K562 (cell line): ENCODE results near the gene FGR. TPM values are rescaled to one million over a fixed set of nuclear protein-coding genes. Genes with fewer than 3 reads are reported as not detected.

Experiments used
- CHD4 ChIP-seq: fragments of 200-600 bp; sonication (generic); IDR thresholded peaks from 3 replicates; pipeline ENCODE4 v1.6.1; 2012; ENCODE audit warnings: low read depth, mild to moderate bottlenecking, mixed read lengths, low read length, inconsistent platforms; ENCODE audit not compliant: insufficient read depth, insufficient replicate concordance, poor library complexity, severe bottlenecking
- JUN ChIP-seq, 2 experiments: sonication (generic) in 1 of 2; formaldehyde crosslinking in 1 of 2; IDR thresholded peaks; 2 replicates each; pipeline versions ENCODE4 v1.6.1 to v1.8.0; 2012 to 2022; ENCODE audit warnings: borderline replicate concordance in 2 of 2, mild to moderate bottlenecking in 2 of 2, improper control_type of control experiment in 1 of 2, low read depth in 1 of 2, low read length in 1 of 2, missing genetic modification reagents in 1 of 2
- NCOA6 ChIP-seq: fragments of 450-650 bp; IDR thresholded peaks from 2 replicates; pipeline ENCODE4 v1.6.1; 2017; ENCODE audit warnings: mild to moderate bottlenecking
- POLR3G ChIP-seq: IDR thresholded peaks from 2 replicates; pipeline ENCODE4 v1.6.1; 2011; ENCODE audit not compliant: insufficient read length, insufficient replicate concordance; ENCODE audit errors: extremely low read depth
- PTBP1 ChIP-seq: fragments of 200-400 bp; formaldehyde crosslinking; IDR thresholded peaks from 2 replicates; pipeline ENCODE4 v1.6.1; 2017; ENCODE audit warnings: low read depth, low read length
- PTTG1 ChIP-seq: fragments of 450-650 bp; IDR thresholded peaks from 2 replicates; pipeline ENCODE4 v1.6.1; 2016; ENCODE audit warnings: low read depth, mild to moderate bottlenecking, missing genetic modification characterization, missing compliant biosample characterization
- RBM39 ChIP-seq: fragments of 200-400 bp; formaldehyde crosslinking; optimal IDR thresholded peaks from 2 replicates; pipeline ENCODE3; 2018; ENCODE audit warnings: low read depth, low read length
- RFX5 ChIP-seq: IDR thresholded peaks from 2 replicates; pipeline ENCODE4 v1.6.1; 2011; ENCODE audit warnings: low read depth, mild to moderate bottlenecking, improper control_type of control experiment, low read length
- SOX6 ChIP-seq: fragments of 450-650 bp; IDR thresholded peaks from 2 replicates; pipeline ENCODE4 v1.6.1; 2014; ENCODE audit warnings: mild to moderate bottlenecking
- polyA plus RNA-seq, 8 experiments: library from polyadenylated mRNA; depleted of rRNA in 4 of 8; stranded (reverse) in 5 of 8; unstranded in 3 of 8; fragments of >200 nt; fragmentation: Nextera tagmentation in 2 of 8; fragmentation: Illumina TruSeq in 1 of 8; extraction: Ambion mirVana in 2 of 8; extraction: Trizol in 1 of 8; gene quantifications; 2 replicates each; pipeline versions ENCODE4 v1.2.1 to v1.2.3, GENCODE V29; 2011 to 2014; ENCODE audit warnings: inconsistent platforms in 1 of 8, missing spikeins in 1 of 8
- total RNA-seq, 7 experiments: library from RNA; depleted of rRNA in 6 of 7; stranded (reverse); fragments of >200 nt in 6 of 7; fragmentation: Illumina TruSeq in 2 of 7; extraction: Trizol in 2 of 7; gene quantifications; 2 replicates each; pipeline versions ENCODE4 v1.2.1 to v1.2.3, GENCODE V29; 2011 to 2021; ENCODE audit warnings: low replicate concordance in 1 of 7
- TF ChIP-seq, protein P1 (sequence below), 2 experiments: fragments of 450-650 bp; IDR thresholded peaks; 2 replicates each; pipeline ENCODE4 v1.6.1; 2016; ENCODE audit warnings: mild to moderate bottlenecking in 2 of 2, borderline replicate concordance in 1 of 2, low read depth in 1 of 2, moderate library complexity in 1 of 2
- TF ChIP-seq, protein P2 (sequence below): IDR thresholded peaks from 3 replicates; pipeline ENCODE4 v1.6.1; 2011; ENCODE audit warnings: borderline replicate concordance, mild to moderate bottlenecking; ENCODE audit not compliant: insufficient read length, insufficient read depth
- TF ChIP-seq, protein P3 (sequence below): sonication (generic); formaldehyde crosslinking; IDR thresholded peaks from 2 replicates; pipeline ENCODE4 v1.8.0; 2023; ENCODE audit warnings: missing genetic modification reagents, mild to moderate bottlenecking, borderline replicate concordance

Gene FGR
- total and polyA plus RNA-seq, 9 of the 15 experiments (the other 6 are each of a cell fraction or from before 2014, with no cell fraction given) = 0.04 to 0.11 TPM; not detected in 7

DNA sequence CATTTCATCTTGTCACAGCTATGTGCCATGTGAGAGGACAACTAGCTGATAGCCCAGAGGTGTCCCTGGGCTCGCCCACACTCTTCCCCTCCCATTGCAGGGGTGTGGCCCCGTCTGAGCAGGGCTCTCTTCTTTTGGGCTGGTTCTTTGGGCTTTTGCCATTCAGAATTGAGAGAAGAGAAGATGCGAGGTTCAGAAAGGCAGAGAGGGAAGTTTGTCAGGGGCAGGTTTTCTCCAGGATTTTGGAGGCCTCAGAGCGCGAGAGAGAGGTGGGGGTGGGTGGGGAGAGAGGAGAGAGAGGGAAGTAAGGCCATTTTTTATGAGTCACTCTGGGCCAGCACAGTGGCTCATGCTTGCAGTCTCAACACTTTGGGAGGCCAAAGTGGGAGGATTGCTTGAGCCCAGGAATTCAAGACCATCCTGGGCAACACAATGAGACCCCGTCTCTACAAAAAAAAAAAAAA is 31.8 kb upstream of the FGR start (continued):
- TF ChIP-seq, protein P1, sequence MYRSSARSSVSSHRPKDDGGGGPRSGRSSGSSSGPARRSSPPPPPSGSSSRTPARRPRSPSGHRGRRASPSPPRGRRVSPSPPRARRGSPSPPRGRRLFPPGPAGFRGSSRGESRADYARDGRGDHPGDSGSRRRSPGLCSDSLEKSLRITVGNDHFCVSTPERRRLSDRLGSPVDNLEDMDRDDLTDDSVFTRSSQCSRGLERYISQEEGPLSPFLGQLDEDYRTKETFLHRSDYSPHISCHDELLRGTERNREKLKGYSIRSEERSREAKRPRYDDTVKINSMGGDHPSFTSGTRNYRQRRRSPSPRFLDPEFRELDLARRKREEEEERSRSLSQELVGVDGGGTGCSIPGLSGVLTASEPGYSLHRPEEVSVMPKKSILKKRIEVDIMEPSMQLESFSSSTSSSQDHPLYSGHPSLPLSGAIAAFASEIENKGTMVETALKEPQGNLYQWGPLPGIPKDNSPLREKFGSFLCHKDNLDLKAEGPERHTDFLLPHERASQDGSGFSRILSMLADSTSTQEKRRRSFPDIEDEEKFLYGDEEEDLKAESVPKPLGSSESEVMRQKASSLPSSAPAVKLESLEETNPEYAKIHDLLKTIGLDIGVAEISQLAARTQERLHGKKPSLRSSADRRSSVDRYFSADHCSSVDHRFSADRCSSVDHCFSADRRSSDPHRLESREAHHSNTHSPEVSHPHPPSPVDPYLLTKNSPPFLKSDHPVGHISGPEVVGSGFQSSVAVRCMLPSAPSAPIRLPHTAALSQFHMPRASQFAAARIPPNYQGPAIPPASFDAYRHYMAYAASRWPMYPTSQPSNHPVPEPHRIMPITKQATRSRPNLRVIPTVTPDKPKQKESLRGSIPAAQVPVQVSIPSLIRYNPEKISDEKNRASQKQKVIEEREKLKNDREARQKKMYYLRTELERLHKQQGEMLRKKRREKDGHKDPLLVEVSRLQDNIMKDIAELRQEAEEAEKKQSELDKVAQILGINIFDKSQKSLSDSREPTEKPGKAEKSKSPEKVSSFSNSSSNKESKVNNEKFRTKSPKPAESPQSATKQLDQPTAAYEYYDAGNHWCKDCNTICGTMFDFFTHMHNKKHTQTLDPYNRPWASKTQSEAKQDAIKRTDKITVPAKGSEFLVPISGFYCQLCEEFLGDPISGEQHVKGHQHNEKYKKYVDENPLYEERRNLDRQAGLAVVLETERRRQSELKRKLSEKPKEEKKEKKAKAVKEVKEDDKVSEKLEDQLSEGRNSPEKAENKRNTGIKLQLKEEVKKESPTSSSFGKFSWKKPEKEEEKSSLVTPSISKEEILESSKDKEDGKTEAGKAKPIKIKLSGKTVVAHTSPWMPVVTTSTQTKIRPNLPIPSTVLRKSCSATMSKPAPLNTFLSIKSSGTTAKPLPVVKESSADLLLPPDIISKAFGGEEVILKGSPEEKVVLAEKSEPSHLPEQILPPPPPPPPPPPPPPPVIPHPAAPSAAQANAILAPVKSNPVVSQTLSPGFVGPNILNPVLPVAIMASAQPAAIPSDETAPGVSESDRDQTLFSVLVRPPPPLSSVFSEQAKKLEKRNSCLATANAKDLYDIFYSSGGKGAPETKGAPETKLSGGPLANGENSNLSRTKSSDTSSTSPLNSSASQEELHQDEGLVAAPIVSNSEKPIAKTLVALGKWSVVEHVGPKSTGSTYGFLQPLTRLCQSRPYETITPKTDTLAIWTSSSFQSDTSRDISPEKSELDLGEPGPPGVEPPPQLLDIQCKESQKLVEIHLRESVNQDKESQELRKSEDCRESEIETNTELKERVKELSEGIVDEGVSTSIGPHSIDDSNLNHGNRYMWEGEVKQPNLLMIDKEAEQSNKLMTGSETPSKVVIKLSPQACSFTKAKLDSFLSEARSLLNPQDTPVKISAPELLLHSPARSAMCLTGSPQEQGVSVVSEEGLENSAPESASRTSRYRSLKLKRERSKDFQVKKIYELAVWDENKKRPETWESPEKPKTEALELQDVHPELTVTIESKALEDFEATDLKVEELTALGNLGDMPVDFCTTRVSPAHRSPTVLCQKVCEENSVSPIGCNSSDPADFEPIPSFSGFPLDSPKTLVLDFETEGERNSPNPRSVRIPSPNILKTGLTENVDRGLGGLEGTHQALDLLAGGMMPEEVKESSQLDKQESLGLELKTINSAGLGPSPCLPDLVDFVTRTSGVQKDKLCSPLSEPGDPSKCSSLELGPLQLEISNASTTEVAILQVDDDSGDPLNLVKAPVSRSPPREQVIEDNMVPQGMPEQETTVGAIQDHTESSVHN (IDR thresholded peaks at IDR 0.05; ENCODE audit: borderline replicate concordance in 1 of 2, low read depth in 1 of 2) = no peak
- TF ChIP-seq PTTG1 (tag) = no peak
- TF ChIP-seq NCOA6 = no peak
- TF ChIP-seq POLR3G = no peak
- TF ChIP-seq RBM39 = no peak
- no peak for TF ChIP-seq SOX6
- no peak for TF ChIP-seq RFX5
- TF ChIP-seq CHD4 = no peak
- TF ChIP-seq PTBP1 = no peak
- TF ChIP-seq, protein P2, sequence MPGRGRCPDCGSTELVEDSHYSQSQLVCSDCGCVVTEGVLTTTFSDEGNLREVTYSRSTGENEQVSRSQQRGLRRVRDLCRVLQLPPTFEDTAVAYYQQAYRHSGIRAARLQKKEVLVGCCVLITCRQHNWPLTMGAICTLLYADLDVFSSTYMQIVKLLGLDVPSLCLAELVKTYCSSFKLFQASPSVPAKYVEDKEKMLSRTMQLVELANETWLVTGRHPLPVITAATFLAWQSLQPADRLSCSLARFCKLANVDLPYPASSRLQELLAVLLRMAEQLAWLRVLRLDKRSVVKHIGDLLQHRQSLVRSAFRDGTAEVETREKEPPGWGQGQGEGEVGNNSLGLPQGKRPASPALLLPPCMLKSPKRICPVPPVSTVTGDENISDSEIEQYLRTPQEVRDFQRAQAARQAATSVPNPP = no peak
- peak; percentile 85 for TF ChIP-seq JUN (IDR thresholded peaks at IDR 0.05; ENCODE audit: borderline replicate concordance, low read depth, low read length)
- TF ChIP-seq JUN (CRISPR knock-in tag; IDR thresholded peaks at IDR 0.05; ENCODE audit: borderline replicate concordance) = no peak
- TF ChIP-seq, protein P3, sequence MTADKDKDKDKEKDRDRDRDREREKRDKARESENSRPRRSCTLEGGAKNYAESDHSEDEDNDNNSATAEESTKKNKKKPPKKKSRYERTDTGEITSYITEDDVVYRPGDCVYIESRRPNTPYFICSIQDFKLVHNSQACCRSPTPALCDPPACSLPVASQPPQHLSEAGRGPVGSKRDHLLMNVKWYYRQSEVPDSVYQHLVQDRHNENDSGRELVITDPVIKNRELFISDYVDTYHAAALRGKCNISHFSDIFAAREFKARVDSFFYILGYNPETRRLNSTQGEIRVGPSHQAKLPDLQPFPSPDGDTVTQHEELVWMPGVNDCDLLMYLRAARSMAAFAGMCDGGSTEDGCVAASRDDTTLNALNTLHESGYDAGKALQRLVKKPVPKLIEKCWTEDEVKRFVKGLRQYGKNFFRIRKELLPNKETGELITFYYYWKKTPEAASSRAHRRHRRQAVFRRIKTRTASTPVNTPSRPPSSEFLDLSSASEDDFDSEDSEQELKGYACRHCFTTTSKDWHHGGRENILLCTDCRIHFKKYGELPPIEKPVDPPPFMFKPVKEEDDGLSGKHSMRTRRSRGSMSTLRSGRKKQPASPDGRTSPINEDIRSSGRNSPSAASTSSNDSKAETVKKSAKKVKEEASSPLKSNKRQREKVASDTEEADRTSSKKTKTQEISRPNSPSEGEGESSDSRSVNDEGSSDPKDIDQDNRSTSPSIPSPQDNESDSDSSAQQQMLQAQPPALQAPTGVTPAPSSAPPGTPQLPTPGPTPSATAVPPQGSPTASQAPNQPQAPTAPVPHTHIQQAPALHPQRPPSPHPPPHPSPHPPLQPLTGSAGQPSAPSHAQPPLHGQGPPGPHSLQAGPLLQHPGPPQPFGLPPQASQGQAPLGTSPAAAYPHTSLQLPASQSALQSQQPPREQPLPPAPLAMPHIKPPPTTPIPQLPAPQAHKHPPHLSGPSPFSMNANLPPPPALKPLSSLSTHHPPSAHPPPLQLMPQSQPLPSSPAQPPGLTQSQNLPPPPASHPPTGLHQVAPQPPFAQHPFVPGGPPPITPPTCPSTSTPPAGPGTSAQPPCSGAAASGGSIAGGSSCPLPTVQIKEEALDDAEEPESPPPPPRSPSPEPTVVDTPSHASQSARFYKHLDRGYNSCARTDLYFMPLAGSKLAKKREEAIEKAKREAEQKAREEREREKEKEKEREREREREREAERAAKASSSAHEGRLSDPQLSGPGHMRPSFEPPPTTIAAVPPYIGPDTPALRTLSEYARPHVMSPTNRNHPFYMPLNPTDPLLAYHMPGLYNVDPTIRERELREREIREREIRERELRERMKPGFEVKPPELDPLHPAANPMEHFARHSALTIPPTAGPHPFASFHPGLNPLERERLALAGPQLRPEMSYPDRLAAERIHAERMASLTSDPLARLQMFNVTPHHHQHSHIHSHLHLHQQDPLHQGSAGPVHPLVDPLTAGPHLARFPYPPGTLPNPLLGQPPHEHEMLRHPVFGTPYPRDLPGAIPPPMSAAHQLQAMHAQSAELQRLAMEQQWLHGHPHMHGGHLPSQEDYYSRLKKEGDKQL (CRISPR knock-in tag) = no peak
